K562 (cell line): ENCODE results near the gene SERHL2.

ENCODE experiments used
- HDAC6 ChIP-seq: IDR thresholded peaks from 2 replicates; pipeline ENCODE4 v1.6.1; 2012; ENCODE audit warnings: low read depth, mild to moderate bottlenecking, control low read depth, inconsistent platforms, low read length, moderate library complexity
- MTA2 ChIP-seq: fragments of 450-650 bp; IDR thresholded peaks from 2 replicates; pipeline ENCODE4 v1.6.1; 2016; ENCODE audit warnings: low read depth

- TF ChIP-seq MTA2: no peak
- no peak for TF ChIP-seq HDAC6
These were observed 65.7 kb downstream of the SERHL2 start for GRCh38 chr22:42619261-42620063.
